Natural killer cell (primary cell): ENCODE measurements around the gene ESPL1. TPM values are rescaled to one million over a fixed set of nuclear protein-coding genes. Genes with fewer than 3 reads are reported as not detected.

ENCODE experiments used
- ATAC-seq, 3 donors: fragments of 150-1000 bp in 2 of 3; fragments of 200-7000 bp in 1 of 3; cut with Tn5 transposase; 1 replicate in 1 of 3; 2 replicates in 2 of 3; pipeline ENCODE4 v1.10.0; 2021; ENCODE audit warnings: mild to moderate bottlenecking in 2 of 3, moderate library complexity in 2 of 3
- DNase-seq, 2 donors: peaks; one replicate each; pipeline versions ENCODE4 v3.0.0 to v3.0.0-alpha.2; 2013 to 2021; ENCODE audit warnings: mixed read lengths in 1 of 2
- H3K27ac ChIP-seq: one replicate; pipeline ENCODE4 v1.5.1; 2013; ENCODE audit warnings: mild to moderate bottlenecking, low read length
- H3K27me3 ChIP-seq: one replicate; pipeline ENCODE4 v1.6.1; 2013; ENCODE audit warnings: low read length; ENCODE audit not compliant: control insufficient read depth, insufficient read depth
- H3K36me3 ChIP-seq: one replicate; pipeline ENCODE4 v1.6.1; 2013; ENCODE audit warnings: low read length; ENCODE audit not compliant: control insufficient read depth, insufficient read depth
- H3K4me1 ChIP-seq: one replicate; pipeline ENCODE4 v1.6.1; 2013; ENCODE audit warnings: low read length; ENCODE audit not compliant: control insufficient read depth, insufficient read depth
- H3K4me3 ChIP-seq: one replicate; pipeline ENCODE4 v1.5.1; 2013; ENCODE audit warnings: low read length
- H3K9me3 ChIP-seq: one replicate; pipeline ENCODE4 v1.6.1; 2013; ENCODE audit warnings: low read length; ENCODE audit not compliant: control insufficient read depth, insufficient read depth
- H3K27ac Mint-ChIP-seq, 2 donors: one replicate each; pipeline ENCODE4 v1.8.0; 2022; ENCODE audit warnings: mild to moderate bottlenecking in 2 of 2, mixed read lengths in 2 of 2, moderate library complexity in 1 of 2
- H3K27me3 Mint-ChIP-seq, 2 donors: one replicate each; pipeline ENCODE4 v1.8.0; 2022; ENCODE audit warnings: low read depth in 2 of 2, mixed read lengths in 2 of 2
- H3K36me3 Mint-ChIP-seq: one replicate; pipeline ENCODE4 v1.8.0; 2022; ENCODE audit warnings: mixed read lengths
- H3K4me1 Mint-ChIP-seq, 2 donors: one replicate each; pipeline ENCODE4 v1.8.0; 2022; ENCODE audit warnings: mixed read lengths in 2 of 2
- H3K4me3 Mint-ChIP-seq: one replicate; pipeline ENCODE4 v1.8.0; 2022; ENCODE audit warnings: mild to moderate bottlenecking, moderate library complexity, mixed read lengths
- H3K9me3 Mint-ChIP-seq, 2 donors: one replicate each; pipeline ENCODE4 v1.8.0; 2022; ENCODE audit warnings: mixed read lengths in 2 of 2
- CTCF ChIP-seq: fragments of 200-600 bp; IDR thresholded peaks from one replicate; pipeline ENCODE4 v1.8.0; 2022; ENCODE audit warnings: antibody characterized with exemption
- WGBS: methylation state at CpG from one replicate; pipeline ENCODE4 v1.1.7; 2013; ENCODE audit warnings: missing lambda C conversion rate; ENCODE audit not compliant: insufficient coverage; 5-methylcytosine and 5-hydroxymethylcytosine counted together
- intact Hi-C: fragments of 100-400 bp; cut with micrococcal nuclease; formaldehyde crosslinking; loops from one replicate; pipeline ENCODE4 v1.14.2; 2022
- total RNA-seq, 4 donors: library from RNA; stranded (reverse); fragments of 120-200 nt in 1 of 4; gene quantifications; one replicate each; pipeline versions ENCODE4 v1.2.3 to v1.2.4, GENCODE V29; 2013 to 2022

Gene ESPL1
- total RNA-seq, 3 donors from 2014 or later (not counting 1 experiment from before 2014, with no cell fraction given): 1.9 to 5.8 (median 3.1) TPM

GRCh38 chr12:53276511-53276910, 8.4 kb downstream of the ESPL1 start:
- H3K4me3 ChIP-seq: no peak overlapping the region
- intact Hi-C loops: no loop called here
- H3K36me3 ChIP-seq: no peaks in the 10 kb centered on the region
- H3K27ac ChIP-seq: no peak overlapping the region
- 98% methylated on average over 11 of the region's 11 CpGs for WGBS
- TF ChIP-seq CTCF: no peak
- H3K27me3 ChIP-seq: no peaks in the 10 kb centered on the region
- no peaks in the 10 kb centered on the region for H3K27me3 Mint-ChIP-seq
- ATAC-seq (no peak), DNase-seq (no peak)
- no peaks in the 10 kb centered on the region for H3K36me3 Mint-ChIP-seq
- H3K4me1 ChIP-seq: no peaks in the 10 kb centered on the region
- no peak overlapping the region for H3K27ac Mint-ChIP-seq
- no peak overlapping the region for H3K4me3 Mint-ChIP-seq
- H3K9me3 ChIP-seq: no peaks in the 10 kb centered on the region
- H3K4me1 Mint-ChIP-seq: no peaks in the 10 kb centered on the region
- H3K9me3 Mint-ChIP-seq: no peaks in the 10 kb centered on the region

GRCh38 chr12:53277981-53278380, 9.9 kb downstream of the ESPL1 start:
- DNase-seq (no peak), ATAC-seq (no peak)
- no peaks in the 10 kb centered on the region for H3K27me3 ChIP-seq
- no peaks in the 10 kb centered on the region for H3K4me1 Mint-ChIP-seq
- no peaks in the 10 kb centered on the region for H3K36me3 ChIP-seq
- H3K4me1 ChIP-seq: no peaks in the 10 kb centered on the region
- WGBS: over 99% methylated on average over 9 of the region's 9 CpGs
- no peak overlapping the region for H3K27ac ChIP-seq
- no peak overlapping the region for H3K27ac Mint-ChIP-seq
- no peak overlapping the region for H3K4me3 ChIP-seq
- no peaks in the 10 kb centered on the region for H3K27me3 Mint-ChIP-seq
- no peak overlapping the region for H3K4me3 Mint-ChIP-seq
- intact Hi-C loops: no loop called here
- no peaks in the 10 kb centered on the region for H3K9me3 Mint-ChIP-seq
- no peaks in the 10 kb centered on the region for H3K36me3 Mint-ChIP-seq
- no peak for TF ChIP-seq CTCF
- H3K9me3 ChIP-seq: no peaks in the 10 kb centered on the region

- no peak for TF ChIP-seq CTCF
- H3K27ac ChIP-seq: no peak overlapping the region
- no peaks in the 10 kb centered on the region for H3K4me1 Mint-ChIP-seq
- no peak overlapping the region for H3K27ac Mint-ChIP-seq
- no peaks in the 10 kb centered on the region for H3K9me3 ChIP-seq
- H3K4me1 ChIP-seq: no peaks in the 10 kb centered on the region
- intact Hi-C loops: no loop called here
- no peaks in the 10 kb centered on the region for H3K36me3 ChIP-seq
- no peaks in the 10 kb centered on the region for H3K36me3 Mint-ChIP-seq
- DNase-seq: no peak
- ATAC-seq: no peak
- H3K27me3 ChIP-seq: no peaks in the 10 kb centered on the region
- WGBS: 95% methylated on average over 3 of the region's 3 CpGs
- H3K9me3 Mint-ChIP-seq: no peaks in the 10 kb centered on the region
- H3K4me3 ChIP-seq: no peak overlapping the region
- no peaks in the 10 kb centered on the region for H3K27me3 Mint-ChIP-seq
- no peak overlapping the region for H3K4me3 Mint-ChIP-seq
These were observed 11.3 kb downstream of the ESPL1 start for GRCh38 chr12:53279283-53279869.

- H3K36me3 ChIP-seq: no peaks in the 10 kb centered on the region
- 95% methylated on average over 9 of the region's 9 CpGs for WGBS
These were observed 11.9 kb downstream of the ESPL1 start for GRCh38 chr12:53279888-53280498.

More at GRCh38 chr12:53279888-53280498, 11.9 kb downstream of the ESPL1 start:
- Histone ChIP-seq H3K9me3 (no peaks in the 10 kb centered on the region), H3K27ac (no peak overlapping the region), H3K27me3 (no peaks in the 10 kb centered on the region), H3K4me3 (no peak overlapping the region), H3K4me1 (no peaks in the 10 kb centered on the region)
- Mint-ChIP-seq H3K9me3 (no peaks in the 10 kb centered on the region), H3K27me3 (no peaks in the 10 kb centered on the region), H3K27ac (no peak overlapping the region), H3K36me3 (no peaks in the 10 kb centered on the region), H3K4me3 (no peak overlapping the region), H3K4me1 (no peaks in the 10 kb centered on the region)
- DNase-seq: no peak
- ATAC-seq: no peak
- intact Hi-C loops: no loop called here
- no peak for TF ChIP-seq CTCF
